SK-N-SH (cell line): Measurements from ENCODE around the gene ARMC6. TPM values are rescaled to one million over a fixed set of nuclear protein-coding genes. Genes with fewer than 3 reads are reported as not detected.
A peak's percentile ranks its signal among the peaks of the same experiment; 100 is the strongest.
"Not testable (repeated sequence)": the region's sequence is repeated elsewhere in the genome, so short reads cannot be mapped to it uniquely, and the experiment has no call there.

ENCODE experiments used
- CTCF ChIA-PET: fragments of 300-600, 350-600 bp; formaldehyde crosslinking; extraction: SDS; loops from one replicate; lab custom pipeline; 2021; lab: Yijun Ruan, JAX
- POLR2A ChIA-PET: fragments of 350-600 bp; sonication (Branson Sonifier 250); formaldehyde crosslinking; extraction: SDS; loops from one replicate; lab custom pipeline; 2020; ENCODE audit warnings: antibody characterized with exemption, inconsistent platforms; lab: Yijun Ruan, JAX
- DNase-seq: peaks from one replicate; pipeline ENCODE4 v3.0.0; 2012
- H2AFZ ChIP-seq: fragments of 200-600 bp; sonication (generic); 2 replicates; pipeline ENCODE4 v1.8.1; 2016; ENCODE audit warnings: antibody characterized with exemption, mild to moderate bottlenecking, low read depth
- H3F3A ChIP-seq: fragments of 200-600 bp; sonication (generic); replicated peaks from 2 replicates; pipeline ENCODE3; 2016; ENCODE audit warnings: antibody characterized with exemption, mild to moderate bottlenecking; ENCODE audit not compliant: insufficient read depth
- H3K27ac ChIP-seq, 2 experiments: fragments of 200-500 bp in 1 of 2; fragments of 200-600 bp in 1 of 2; sonication (Bioruptor generic) in 1 of 2; sonication (generic), shearing (Covaris generic) in 1 of 2; 2 replicates each; pipeline versions ENCODE4 v1.5.1 to v1.6.1; 2014 to 2016; ENCODE audit warnings: low read depth in 2 of 2, inconsistent platforms in 1 of 2, low read length in 1 of 2, mild to moderate bottlenecking in 1 of 2, mixed read lengths in 1 of 2
- H3K27me3 ChIP-seq: fragments of 200-600 bp; sonication (generic), shearing (Covaris generic); 2 replicates; pipeline ENCODE4 v1.6.1; 2016; ENCODE audit warnings: mixed run types; ENCODE audit not compliant: insufficient read depth
- H3K36me3 ChIP-seq, 2 experiments: fragments of 200-500 bp in 1 of 2; fragments of 200-600 bp in 1 of 2; sonication (Bioruptor generic) in 1 of 2; sonication (generic) in 1 of 2; replicated peaks in 1 of 2; 2 replicates each; pipeline versions ENCODE3 to v1.5.1; 2014 to 2016; ENCODE audit warnings: low read length in 1 of 2, mild to moderate bottlenecking in 1 of 2; ENCODE audit not compliant: insufficient read depth in 2 of 2, control insufficient read depth in 1 of 2
- H3K4me1 ChIP-seq, 2 experiments: fragments of 200-500 bp in 1 of 2; fragments of 200-600 bp in 1 of 2; sonication (Bioruptor generic) in 1 of 2; sonication (generic), shearing (Covaris generic) in 1 of 2; 2 replicates each; pipeline versions ENCODE4 v1.5.1 to v1.6.1; 2014 to 2016; ENCODE audit warnings: low read depth in 1 of 2, low read length in 1 of 2, mixed run types in 1 of 2; ENCODE audit not compliant: insufficient read depth in 2 of 2, control insufficient read depth in 1 of 2
- H3K4me2 ChIP-seq: fragments of 200-600 bp; sonication (generic), shearing (Covaris generic); 2 replicates; pipeline ENCODE4 v1.6.1; 2017; ENCODE audit warnings: mixed run types
- H3K4me3 ChIP-seq, 2 experiments: fragments of 200-500 bp in 1 of 2; fragments of 200-600 bp in 1 of 2; sonication (Bioruptor generic) in 1 of 2; sonication (generic), shearing (Covaris generic) in 1 of 2; 2 replicates each; pipeline versions ENCODE4 v1.5.1 to v1.8.1; 2014 to 2016; ENCODE audit warnings: low read depth in 2 of 2, inconsistent platforms in 1 of 2, low read length in 1 of 2, mild to moderate bottlenecking in 1 of 2, mixed read lengths in 1 of 2, moderate library complexity in 1 of 2
- H3K79me2 ChIP-seq: fragments of 200-600 bp; sonication (generic); 2 replicates; pipeline ENCODE4 v1.8.1; 2017; ENCODE audit warnings: mild to moderate bottlenecking; ENCODE audit not compliant: insufficient read depth
- H3K9ac ChIP-seq: fragments of 200-600 bp; sonication (generic); 2 replicates; pipeline ENCODE4 v1.6.1; 2017; ENCODE audit warnings: mixed run types
- H3K9me2 ChIP-seq: fragments of 200-600 bp; sonication (generic); 2 replicates; pipeline ENCODE4 v1.6.1; 2017; ENCODE audit warnings: mixed run types
- H3K9me3 ChIP-seq: fragments of 200-600 bp; sonication (generic); 2 replicates; pipeline ENCODE4 v1.6.1; 2017; ENCODE audit warnings: mixed run types, mild to moderate bottlenecking, moderate library complexity
- H4K20me1 ChIP-seq: fragments of 200-600 bp; sonication (generic); 2 replicates; pipeline ENCODE4 v1.6.1; 2017; ENCODE audit warnings: mild to moderate bottlenecking, mixed run types; ENCODE audit not compliant: insufficient read depth
- CHD2 ChIP-seq: fragments of 150-350 bp; IDR thresholded peaks from 2 replicates; pipeline ENCODE4 v1.6.1; 2018; ENCODE audit warnings: low read length; ENCODE audit not compliant: partially characterized antibody
- CTCF ChIP-seq: fragments of 200-600 bp; sonication (generic); IDR thresholded peaks from 2 replicates; pipeline ENCODE4 v1.6.1; 2017; ENCODE audit warnings: antibody characterized with exemption, mild to moderate bottlenecking, moderate library complexity
- ELF1 ChIP-seq: IDR thresholded peaks from 2 replicates; pipeline ENCODE4 v1.4.0; 2012
- FOXM1 ChIP-seq: IDR thresholded peaks from 2 replicates; pipeline ENCODE4 v1.4.0; 2012; ENCODE audit warnings: low read depth, mild to moderate bottlenecking
- JUND ChIP-seq: IDR thresholded peaks from 2 replicates; pipeline ENCODE4 v1.4.0; 2012
- MXI1 ChIP-seq: IDR thresholded peaks from 2 replicates; pipeline ENCODE4 v1.6.1; 2012; ENCODE audit warnings: mild to moderate bottlenecking, low read depth, low read length, improper control_type of control experiment
- NFIC ChIP-seq: IDR thresholded peaks from 2 replicates; pipeline ENCODE4 v1.4.0; 2012; ENCODE audit warnings: borderline replicate concordance
- NRF1 ChIP-seq: IDR thresholded peaks from 2 replicates; pipeline ENCODE4 v1.6.1; 2012; ENCODE audit warnings: low read depth, mild to moderate bottlenecking, low read length
- RXRA ChIP-seq: IDR thresholded peaks from 2 replicates; pipeline ENCODE4 v1.4.0; 2012; ENCODE audit warnings: low read depth, mild to moderate bottlenecking, borderline replicate concordance
- TAF1 ChIP-seq: IDR thresholded peaks from 2 replicates; pipeline ENCODE4 v1.6.1; 2012; ENCODE audit warnings: low read depth, mild to moderate bottlenecking, low read length, moderate library complexity, borderline replicate concordance
- TCF12 ChIP-seq: IDR thresholded peaks from 2 replicates; pipeline ENCODE4 v1.4.0; 2012
- USF2 ChIP-seq: fragments of 150-350 bp; IDR thresholded peaks from 2 replicates; pipeline ENCODE4 v1.6.1; 2017; ENCODE audit warnings: antibody characterized with exemption, low read length, low read depth, borderline replicate concordance
- WGBS: methylation state at CpG from one replicate; pipeline ENCODE4 v1.1.6; 2017; ENCODE audit warnings: low lambda C conversion rate; 5-methylcytosine and 5-hydroxymethylcytosine counted together
- polyA plus RNA-seq, 3 experiments: library from polyadenylated mRNA; depleted of rRNA; stranded (reverse); fragments of >200 nt; gene quantifications; 2 replicates each; pipeline ENCODE4 v1.2.3, GENCODE V29; 2012
- TF ChIP-seq, protein P1 (sequence below): IDR thresholded peaks from 2 replicates; pipeline ENCODE4 v1.4.0; 2012; ENCODE audit warnings: low read depth, borderline replicate concordance

Gene ARMC6
- polyA plus RNA-seq, 1 of the 3 experiments (the other 2 are of a cell fraction), result 34.7 TPM

DNA sequence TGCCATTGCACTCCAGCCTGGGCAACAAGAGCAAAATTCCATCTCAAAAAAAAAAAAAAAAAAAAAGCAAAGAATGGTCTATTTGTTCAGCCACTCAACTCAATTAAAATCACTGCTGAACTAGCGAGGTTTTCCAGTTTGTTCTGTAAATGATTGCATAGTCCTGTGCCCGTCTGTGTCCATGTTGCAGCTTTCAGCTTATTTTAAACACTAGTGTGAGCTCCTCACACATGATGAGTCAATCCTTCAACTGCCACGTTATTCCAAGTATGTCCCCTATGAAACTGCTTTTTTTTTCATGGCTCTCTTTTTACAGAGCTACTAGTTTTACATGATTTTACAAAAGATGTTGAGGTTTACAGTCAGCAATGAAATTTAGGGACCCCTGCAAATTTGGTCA, 12.3 kb upstream of the ARMC6 start (continued):
- TF ChIP-seq JUND (no peak), CTCF (no peak), USF2 (no peak), TAF1 (no peak), NRF1 (no peak), RXRA (no peak)

GRCh38 chr19:19022380-19022961, 10.9 kb upstream of the ARMC6 start:
- H3K36me3 ChIP-seq, result peaks cover 49 to 55% of the 10 kb centered on the region in 2 experiments
- ChIA-PET POLR2A (no interaction called here), CTCF (interaction anchor here (0.6 kb wide), 1 partner anchor 27 kb away, joined by 3 read pairs; no protein-coding TSS in a partner anchor)
- H3K27me3 ChIP-seq, result no peaks in the 10 kb centered on the region
- no peaks in the 10 kb centered on the region for H3K9me2 ChIP-seq
- no peak overlapping the region for H2AFZ ChIP-seq
- H3K4me2 ChIP-seq, result no peak overlapping the region
- H3K4me1 ChIP-seq, result peaks cover 0 to 5% of the 10 kb centered on the region in 2 experiments; a peak in 1 of 4 replicates
- 77% methylated on average over 4 of the region's 4 CpGs for WGBS
- H4K20me1 ChIP-seq, result peaks cover 60% of the 10 kb centered on the region
- 0 out of 4 replicates have a peak overlapping the region, but pooled peaks of 1 of the 2 experiments have one; percentile 60 for H3K27ac ChIP-seq
- no peak overlapping the region for H3K4me3 ChIP-seq
- no peak overlapping the region for H3K9ac ChIP-seq
- TF ChIP-seq TCF12 (no peak), FOXM1 (no peak), ELF1 (no peak), NFIC (no peak), USF2 (no peak), MXI1 (no peak), CHD2 (no peak)
- TF ChIP-seq, protein P1, sequence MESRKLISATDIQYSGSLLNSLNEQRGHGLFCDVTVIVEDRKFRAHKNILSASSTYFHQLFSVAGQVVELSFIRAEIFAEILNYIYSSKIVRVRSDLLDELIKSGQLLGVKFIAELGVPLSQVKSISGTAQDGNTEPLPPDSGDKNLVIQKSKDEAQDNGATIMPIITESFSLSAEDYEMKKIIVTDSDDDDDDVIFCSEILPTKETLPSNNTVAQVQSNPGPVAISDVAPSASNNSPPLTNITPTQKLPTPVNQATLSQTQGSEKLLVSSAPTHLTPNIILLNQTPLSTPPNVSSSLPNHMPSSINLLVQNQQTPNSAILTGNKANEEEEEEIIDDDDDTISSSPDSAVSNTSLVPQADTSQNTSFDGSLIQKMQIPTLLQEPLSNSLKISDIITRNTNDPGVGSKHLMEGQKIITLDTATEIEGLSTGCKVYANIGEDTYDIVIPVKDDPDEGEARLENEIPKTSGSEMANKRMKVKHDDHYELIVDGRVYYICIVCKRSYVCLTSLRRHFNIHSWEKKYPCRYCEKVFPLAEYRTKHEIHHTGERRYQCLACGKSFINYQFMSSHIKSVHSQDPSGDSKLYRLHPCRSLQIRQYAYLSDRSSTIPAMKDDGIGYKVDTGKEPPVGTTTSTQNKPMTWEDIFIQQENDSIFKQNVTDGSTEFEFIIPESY, result no peak
- DNase-seq, result no peak
- peaks cover 32% of the 10 kb centered on the region for H3F3A ChIP-seq
- peaks cover 93% of the 10 kb centered on the region for H3K79me2 ChIP-seq
- no peaks in the 10 kb centered on the region for H3K9me3 ChIP-seq

DNA sequence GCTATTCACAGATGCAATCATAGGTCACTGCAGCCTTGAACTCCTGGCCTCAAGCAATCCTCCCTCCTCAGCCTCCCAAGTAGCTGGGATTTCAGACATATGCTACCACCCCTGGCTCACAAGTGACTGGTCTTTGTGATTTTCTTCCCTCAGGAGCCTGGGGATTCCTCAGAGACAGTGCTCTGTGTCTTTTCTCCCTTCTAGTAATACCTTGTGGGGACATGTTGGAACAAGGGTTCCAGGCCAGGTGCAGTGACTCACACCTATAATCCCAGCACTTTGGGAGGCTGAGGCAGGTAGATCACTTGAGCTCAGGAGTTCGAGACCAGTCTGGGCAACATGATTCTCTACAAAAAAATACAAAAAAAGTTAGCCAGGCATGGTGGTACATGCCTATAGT, 10.0 kb upstream of the ARMC6 start:
- POLR2A ChIA-PET, H3K4me3 ChIP-seq, H3K9me3 ChIP-seq, H2AFZ ChIP-seq, H3K27me3 ChIP-seq, DNase-seq, H3K4me1 ChIP-seq, H3K4me2 ChIP-seq, H3K9me2 ChIP-seq, H3K9ac ChIP-seq: not testable (repeated sequence)
- Histone ChIP-seq H4K20me1 (peaks cover 53% of the 10 kb centered on the region), H3K27ac (0 out of 4 replicates have a peak overlapping the region, but pooled peaks of 1 of the 2 experiments have one; percentile 15), H3F3A (peaks cover 32% of the 10 kb centered on the region), H3K36me3 (peaks cover 49 to 60% of the 10 kb centered on the region in 2 experiments), H3K79me2 (peaks cover 93% of the 10 kb centered on the region)
- 93% methylated on average over 1 of the region's 1 CpG for WGBS
- CTCF ChIA-PET, result interaction anchor here (0.6 kb wide), 1 partner anchor 28 kb away, joined by 3 read pairs; no protein-coding TSS in a partner anchor
